H1 (cell line): Measurements from ENCODE around the gene TECR. TPM values are rescaled to one million over a fixed set of nuclear protein-coding genes. Genes with fewer than 3 reads are reported as not detected.

ENCODE experiments used
- CTCF ChIA-PET: fragments of 300-600 bp; sonication (Branson Sonifier 250); formaldehyde crosslinking; loops from one replicate; lab custom pipeline; 2021; ENCODE audit not compliant: partially characterized antibody; lab: Charles Lee
- POLR2A ChIA-PET: fragments of 300-600 bp; sonication (Branson Sonifier 250); formaldehyde crosslinking; loops from one replicate; lab custom pipeline; 2021; ENCODE audit warnings: inconsistent platforms; ENCODE audit not compliant: partially characterized antibody; lab: Charles Lee
- DNase-seq, 2 experiments: peaks; one replicate each; pipeline versions ENCODE4 v3.0.0 to v3.0.0-alpha.2; 2010 to 2022; ENCODE audit warnings: low spot score in 2 of 2, low read depth in 1 of 2, mixed read lengths in 1 of 2
- FAIRE-seq: peaks from 2 replicates; lab custom pipeline; 2011; peaks lifted over from hg19 to GRCh38; lab: Jason Lieb, UNC
- H2AFZ ChIP-seq: 2 replicates; pipeline ENCODE4 v1.8.1; 2012; ENCODE audit warnings: low read length, inconsistent platforms
- H2AK5ac ChIP-seq: 2 replicates; pipeline ENCODE4 v1.6.1; 2013; ENCODE audit warnings: low read depth, low read length
- H2BK120ac ChIP-seq: replicated peaks from 2 replicates; pipeline ENCODE3; 2013; ENCODE audit warnings: low read depth, low read length, inconsistent platforms
- H2BK12ac ChIP-seq: 2 replicates; pipeline ENCODE4 v1.6.1; 2013; ENCODE audit warnings: low read depth, low read length
- H2BK15ac ChIP-seq: 2 replicates; pipeline ENCODE4 v1.6.1; 2013; ENCODE audit warnings: low read length
- H2BK20ac ChIP-seq: 2 replicates; pipeline ENCODE4 v1.6.1; 2013; ENCODE audit warnings: low read length
- H2BK5ac ChIP-seq: 2 replicates; pipeline ENCODE4 v1.6.1; 2013; ENCODE audit warnings: low read depth, low read length
- H3K14ac ChIP-seq: 2 replicates; pipeline ENCODE4 v1.6.1; 2013; ENCODE audit warnings: inconsistent platforms; ENCODE audit not compliant: insufficient read length
- H3K18ac ChIP-seq: 2 replicates; pipeline ENCODE4 v1.6.1; 2013; ENCODE audit warnings: low read length; ENCODE audit errors: extremely low read depth
- H3K23ac ChIP-seq: 2 replicates; pipeline ENCODE4 v1.6.1; 2013; ENCODE audit warnings: inconsistent platforms; ENCODE audit not compliant: insufficient read length
- H3K23me2 ChIP-seq: 2 replicates; pipeline ENCODE4 v1.6.1; 2013; ENCODE audit warnings: low read depth, low read length
- H3K27ac ChIP-seq: 2 replicates; pipeline ENCODE4 v1.6.1; 2011; ENCODE audit warnings: low read depth, low read length, inconsistent platforms
- H3K27me3 ChIP-seq, 4 experiments: replicated peaks in 1 of 4; 1 replicate in 1 of 4; 2 replicates in 3 of 4; pipeline versions ENCODE4 v1.6.1 to v1.8.1; 2011 to 2013; ENCODE audit warnings: low read length in 3 of 4, mild to moderate bottlenecking in 3 of 4, inconsistent platforms in 2 of 4, mixed read lengths in 2 of 4, moderate library complexity in 1 of 4; ENCODE audit not compliant: control insufficient read depth in 3 of 4, insufficient read depth in 3 of 4; ENCODE audit errors: extremely low read depth in 1 of 4
- H3K36me3 ChIP-seq, 4 experiments: 2 replicates each; pipeline versions ENCODE4 v1.6.1 to v1.8.1; 2011 to 2013; ENCODE audit warnings: mild to moderate bottlenecking in 4 of 4, low read length in 3 of 4, moderate library complexity in 2 of 4, control low read depth in 1 of 4, inconsistent platforms in 1 of 4; ENCODE audit not compliant: insufficient read depth in 4 of 4, control insufficient read depth in 2 of 4
- H3K4ac ChIP-seq: replicated peaks from 2 replicates; pipeline ENCODE3; 2013; ENCODE audit warnings: low read length, low read depth, mixed read lengths, inconsistent platforms; ENCODE audit not compliant: insufficient read length
- H3K4me1 ChIP-seq, 4 experiments: replicated peaks in 1 of 4; 1 replicate in 1 of 4; 2 replicates in 3 of 4; pipeline versions ENCODE4 v1.6.1 to v1.8.1; 2011 to 2013; ENCODE audit warnings: low read length in 3 of 4, inconsistent platforms in 2 of 4, mixed read lengths in 1 of 4; ENCODE audit not compliant: insufficient read depth in 4 of 4, control insufficient read depth in 3 of 4
- H3K4me2 ChIP-seq, 2 experiments: 2 replicates each; pipeline versions ENCODE4 v1.6.1 to v1.8.1; 2011 to 2013; ENCODE audit warnings: low read depth in 2 of 2, low read length in 2 of 2, control low read depth in 1 of 2, inconsistent platforms in 1 of 2, mild to moderate bottlenecking in 1 of 2; ENCODE audit not compliant: insufficient read depth in 1 of 2
- H3K4me3 ChIP-seq, 4 experiments: fragments of 200-600, 300-600 bp in 1 of 4; sonication (generic), shearing (Covaris generic), sonication (Bioruptor Twin) in 1 of 4; 2 replicates each; pipeline versions ENCODE4 v1.5.1 to v1.8.1; 2011 to 2016; ENCODE audit warnings: low read length in 4 of 4, low read depth in 3 of 4, control low read depth in 2 of 4, inconsistent platforms in 2 of 4, mild to moderate bottlenecking in 2 of 4, mixed read lengths in 1 of 4, moderate library complexity in 1 of 4; ENCODE audit not compliant: insufficient read depth in 2 of 4; ENCODE audit errors: extremely low read depth in 1 of 4
- H3K56ac ChIP-seq: replicated peaks from 2 replicates; pipeline ENCODE3; 2013; ENCODE audit warnings: low read depth, mild to moderate bottlenecking, mixed read lengths, low read length, inconsistent platforms; ENCODE audit not compliant: insufficient read length
- H3K79me1 ChIP-seq: 2 replicates; pipeline ENCODE4 v1.6.1; 2013; ENCODE audit warnings: low read depth, low read length, control low read depth
- H3K79me2 ChIP-seq, 2 experiments: 2 replicates each; pipeline versions ENCODE4 v1.6.1 to v1.8.1; 2012 to 2013; ENCODE audit warnings: low read length in 2 of 2, mild to moderate bottlenecking in 2 of 2, inconsistent platforms in 1 of 2; ENCODE audit not compliant: insufficient read depth in 2 of 2, control insufficient read depth in 1 of 2
- H3K9ac ChIP-seq, 4 experiments: replicated peaks in 1 of 4; 1 replicate in 1 of 4; 2 replicates in 3 of 4; pipeline versions ENCODE4 v1.6.1 to v1.8.1; 2011 to 2013; ENCODE audit warnings: low read depth in 3 of 4, low read length in 3 of 4, control low read depth in 2 of 4, mild to moderate bottlenecking in 2 of 4, moderate library complexity in 2 of 4, inconsistent platforms in 1 of 4; ENCODE audit errors: extremely low read depth in 1 of 4
- H3K9me3 ChIP-seq, 2 experiments: 2 replicates each; pipeline versions ENCODE4 v1.6.1 to v1.8.1; 2012 to 2013; ENCODE audit warnings: mild to moderate bottlenecking in 2 of 2, moderate library complexity in 2 of 2, control low read depth in 1 of 2, inconsistent platforms in 1 of 2, low read depth in 1 of 2, low read length in 1 of 2, mixed read lengths in 1 of 2; ENCODE audit not compliant: insufficient read depth in 2 of 2
- H4K20me1 ChIP-seq, 2 experiments: replicated peaks in 1 of 2; 2 replicates each; pipeline versions ENCODE3 to v1.8.1; 2011 to 2013; ENCODE audit warnings: inconsistent platforms in 2 of 2, low read length in 2 of 2, mild to moderate bottlenecking in 1 of 2; ENCODE audit not compliant: insufficient read depth in 2 of 2, control insufficient read depth in 1 of 2
- H4K5ac ChIP-seq: 2 replicates; pipeline ENCODE4 v1.6.1; 2013; ENCODE audit warnings: low read length, low read depth, mixed read lengths, inconsistent platforms; ENCODE audit not compliant: insufficient read length
- H4K8ac ChIP-seq: 2 replicates; pipeline ENCODE4 v1.8.0; 2013; ENCODE audit warnings: mild to moderate bottlenecking, moderate library complexity, low read length, inconsistent platforms; ENCODE audit not compliant: insufficient read depth; ENCODE audit errors: extremely low read depth
- H4K91ac ChIP-seq: replicated peaks from 2 replicates; pipeline ENCODE3; 2013; ENCODE audit warnings: low read length, mixed read lengths, inconsistent platforms; ENCODE audit not compliant: insufficient read length
- NRF1 ChIP-seq: IDR thresholded peaks from 2 replicates; pipeline ENCODE4 v1.6.1; 2011; ENCODE audit warnings: mild to moderate bottlenecking, low read depth, low read length, improper control_type of control experiment
- TCF12 ChIP-seq: IDR thresholded peaks from 2 replicates; pipeline ENCODE4 v1.6.1; 2011; ENCODE audit warnings: low read depth, mild to moderate bottlenecking, low read length
- ZNF274 ChIP-seq: IDR thresholded peaks from 2 replicates; pipeline ENCODE4 v1.7.0; 2012; ENCODE audit warnings: low read length, borderline replicate concordance; ENCODE audit errors: extremely low read depth
- WGBS, 2 experiments: shearing (Covaris generic) in 1 of 2; methylation state at CpG; one replicate each; pipeline versions ENCODE4 v1.1.6 to v1.1.7; 2013 to 2015; ENCODE audit warnings: low lambda C conversion rate in 2 of 2, mixed read lengths in 2 of 2, inconsistent platforms in 1 of 2, low coverage in 1 of 2, missing lambda C conversion rate in 1 of 2; ENCODE audit not compliant: insufficient replicate concordance in 2 of 2, insufficient coverage in 1 of 2, insufficient read length in 1 of 2; ENCODE audit errors: extremely low coverage in 1 of 2, missing lambda C conversion rate in 1 of 2; 5-methylcytosine and 5-hydroxymethylcytosine counted together
- polyA plus RNA-seq, 7 experiments: library from polyadenylated mRNA; depleted of rRNA in 3 of 7; stranded (reverse) in 5 of 7; unstranded in 2 of 7; fragments of >200 nt in 5 of 7; fragments of 200-250 nt in 2 of 7; gene quantifications; 1 replicate in 5 of 7; 2 replicates in 1 of 7; 4 replicates in 1 of 7; pipeline versions ENCODE4 v1.2.1 to v1.2.3, GENCODE V29; 2011 to 2013; ENCODE audit warnings: missing spikeins in 2 of 7, mixed read lengths in 2 of 7
- total RNA-seq: library from RNA; stranded (reverse); fragmentation: NEBNext Ultra II Directional; extraction: Animal tissue kit (Norgen Biotek cat#: 25700); gene quantifications from 2 replicates; pipeline ENCODE4 v1.2.1, GENCODE V29; 2021

Gene TECR
- total and polyA plus RNA-seq, 2 of the 8 experiments (the other 6 are each of a cell fraction or from before 2014, with no cell fraction given), result 172 to 405 TPM

GRCh38 chr19:14606627-14607026 lies 77.2 kb downstream of the TECR start:
- no peaks in the 10 kb centered on the region for H3K27me3 ChIP-seq
- no peak overlapping the region for H3K56ac ChIP-seq
- no peaks in the 10 kb centered on the region for H3K4me1 ChIP-seq
- no peak overlapping the region for H2BK20ac ChIP-seq
- H3K4ac ChIP-seq, result no peak overlapping the region
- H4K5ac ChIP-seq, result no peak overlapping the region
- CTCF ChIA-PET, result interaction anchor here (0.7 to 1.5 kb wide), 3 partner anchors 13 to 1158 kb away, joined by 3 to 5 read pairs (median 4); no protein-coding TSS in a partner anchor
- no peak overlapping the region for H3K23ac ChIP-seq
- no peak overlapping the region for H3K14ac ChIP-seq
- H2AK5ac ChIP-seq, result no peak overlapping the region
- no peak overlapping the region for H3K9ac ChIP-seq
- H2BK15ac ChIP-seq, result no peak overlapping the region
- FAIRE-seq, result no peak
- POLR2A ChIA-PET, result no interaction called here
- H2BK120ac ChIP-seq, result no peak overlapping the region
- H2BK5ac ChIP-seq, result no peak overlapping the region
- DNase-seq, result no peak
- H4K8ac ChIP-seq, result no peak overlapping the region
- H3K4me3 ChIP-seq, result no peak overlapping the region
- no peak overlapping the region for H3K18ac ChIP-seq
- H3K36me3 ChIP-seq, result no peaks in the 10 kb centered on the region
- H2BK12ac ChIP-seq, result no peak overlapping the region
- peaks cover 37 to 52% of the 10 kb centered on the region in 2 experiments for H3K9me3 ChIP-seq
- WGBS, 2 experiments, result 77% methylated on average over 9 of the region's 9 CpGs; no CpG with 5 or more reads in 1 of the 2 experiments
- H2AFZ ChIP-seq, result no peak overlapping the region
- no peaks in the 10 kb centered on the region for H4K20me1 ChIP-seq
- TF ChIP-seq NRF1 (no peak), ZNF274 (no peak), TCF12 (no peak)
- no peaks in the 10 kb centered on the region for H3K79me1 ChIP-seq
- no peak overlapping the region for H3K4me2 ChIP-seq
- no peaks in the 10 kb centered on the region for H3K79me2 ChIP-seq
- H4K91ac ChIP-seq, result no peak overlapping the region
- H3K23me2 ChIP-seq, result no peaks in the 10 kb centered on the region
- no peak overlapping the region for H3K27ac ChIP-seq
